ENCODE data around the gene KCNIP2. TPM values are rescaled to one million over a fixed set of nuclear protein-coding genes. Genes with fewer than 3 reads are reported as not detected.

KCNIP2 gene
- 0.12 and 0.59 TPM in 2 replicates for total RNA-seq (2014; rRNA removed; shearing (Covaris generic))

DNA sequence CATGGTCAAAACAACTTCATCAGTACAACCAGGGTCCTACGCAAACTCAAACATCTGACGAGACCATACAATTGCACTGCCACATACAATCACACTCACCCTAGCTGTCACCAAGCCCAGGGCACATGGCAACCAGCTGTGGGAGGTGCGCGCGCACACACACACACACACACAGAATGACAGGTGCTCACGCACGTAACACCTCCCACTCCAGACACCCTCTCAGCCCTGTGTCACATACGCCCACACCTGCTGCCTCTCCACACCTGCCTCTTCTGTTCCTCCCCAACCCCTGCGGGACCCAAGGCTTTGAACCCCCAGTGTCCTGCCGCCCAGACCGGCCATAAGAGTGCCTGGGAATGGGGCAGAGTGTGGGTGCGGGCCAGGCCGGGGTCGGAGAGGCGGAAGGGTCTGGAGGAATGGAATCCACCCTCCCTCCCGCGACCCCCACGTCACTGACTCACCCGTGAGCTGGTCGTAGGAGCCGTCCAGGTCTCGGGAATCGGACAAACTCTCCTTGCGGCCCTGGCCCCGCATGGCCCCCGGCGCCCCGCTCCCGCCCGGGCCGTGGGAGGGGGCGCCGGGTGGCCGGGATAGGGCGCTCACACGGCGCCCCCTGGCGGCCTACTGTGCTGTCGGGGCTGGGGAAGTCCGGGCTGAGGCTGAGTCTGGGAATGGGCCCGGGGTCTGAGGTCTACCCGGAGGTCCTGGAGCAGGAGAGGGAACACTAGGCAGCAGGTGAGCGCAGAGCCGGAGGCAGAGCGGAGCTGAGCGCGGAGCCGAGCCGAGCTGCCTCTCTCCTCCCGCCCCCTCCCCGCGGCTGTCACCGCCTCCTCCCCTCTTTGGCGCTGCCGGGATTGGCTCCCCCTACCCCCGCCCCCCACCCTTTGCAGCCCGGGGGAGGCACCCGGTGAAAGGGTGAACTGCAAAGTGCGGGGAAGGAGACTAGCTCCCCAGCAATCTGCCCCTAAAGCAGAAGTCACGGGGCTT, at the start of gene KCNIP2:
KCNIP2 (minus strand) TSS at position 769 of the 990 bp plus-strand sequence; CDS start at position 537, 232 bp downstream.
- no peak for DNase-seq (ENCODE audit: low read depth)

DNA sequence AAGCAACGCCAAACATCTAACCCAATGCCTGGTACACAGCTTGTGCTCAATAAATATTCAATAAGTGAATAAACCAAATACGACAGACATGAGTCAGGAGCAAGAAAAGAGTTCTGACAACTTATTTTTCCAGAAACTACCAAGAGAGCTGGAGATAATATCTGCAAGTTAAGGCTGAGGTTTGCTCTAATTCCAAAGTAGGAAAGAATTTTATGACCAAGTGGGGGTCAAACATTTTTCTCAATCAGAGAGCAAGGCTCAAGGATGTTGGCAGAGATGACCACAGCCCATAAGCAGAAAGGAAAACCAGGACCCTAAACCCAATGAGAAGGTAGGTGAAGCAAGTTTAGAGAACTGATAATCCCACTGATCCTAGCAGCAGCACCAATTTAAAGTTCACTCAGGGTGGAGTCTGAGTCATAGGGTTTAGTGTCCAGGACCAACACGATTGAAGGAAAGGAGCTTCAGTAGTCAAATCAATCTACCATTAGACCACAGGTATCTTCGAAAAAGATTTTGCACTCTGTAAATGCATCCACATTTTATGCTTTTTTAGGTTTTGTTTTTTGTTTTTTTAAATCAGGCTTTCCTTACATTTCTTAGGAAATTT, 49.3 kb upstream of the KCNIP2 start:
- DNase-seq (ENCODE audit: low read depth): peak; percentile 2

GRCh38 chr10:101889256-101890210, 45.9 kb upstream of the KCNIP2 start:
- peak; percentile 61 for DNase-seq (ENCODE audit: low read depth)

GRCh38 chr10:101888251-101888949, 44.8 kb upstream of the KCNIP2 start:
- DNase-seq (ENCODE audit: low read depth): no peak

DNA sequence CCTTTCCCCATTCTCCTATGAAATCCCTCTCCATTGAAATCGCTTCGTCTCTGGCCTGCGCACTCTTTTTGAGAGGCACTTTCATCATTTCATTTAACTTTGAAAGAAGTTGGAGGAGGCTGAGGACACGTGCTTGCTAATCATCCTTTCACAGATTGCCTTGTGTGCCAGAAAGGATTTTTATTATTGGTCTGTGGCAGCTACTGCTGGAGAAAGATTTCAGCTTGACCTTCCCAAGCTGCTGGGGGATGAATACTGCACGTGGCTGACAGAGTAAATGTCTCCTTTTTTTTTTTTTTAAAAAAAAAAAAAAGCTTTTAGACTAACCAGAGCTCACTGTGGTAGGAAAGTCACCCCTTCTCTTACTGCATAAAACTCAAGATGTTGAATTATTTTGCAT, 44.2 kb upstream of the KCNIP2 start:
- DNase-seq (ENCODE audit: low read depth): no peak

DNA sequence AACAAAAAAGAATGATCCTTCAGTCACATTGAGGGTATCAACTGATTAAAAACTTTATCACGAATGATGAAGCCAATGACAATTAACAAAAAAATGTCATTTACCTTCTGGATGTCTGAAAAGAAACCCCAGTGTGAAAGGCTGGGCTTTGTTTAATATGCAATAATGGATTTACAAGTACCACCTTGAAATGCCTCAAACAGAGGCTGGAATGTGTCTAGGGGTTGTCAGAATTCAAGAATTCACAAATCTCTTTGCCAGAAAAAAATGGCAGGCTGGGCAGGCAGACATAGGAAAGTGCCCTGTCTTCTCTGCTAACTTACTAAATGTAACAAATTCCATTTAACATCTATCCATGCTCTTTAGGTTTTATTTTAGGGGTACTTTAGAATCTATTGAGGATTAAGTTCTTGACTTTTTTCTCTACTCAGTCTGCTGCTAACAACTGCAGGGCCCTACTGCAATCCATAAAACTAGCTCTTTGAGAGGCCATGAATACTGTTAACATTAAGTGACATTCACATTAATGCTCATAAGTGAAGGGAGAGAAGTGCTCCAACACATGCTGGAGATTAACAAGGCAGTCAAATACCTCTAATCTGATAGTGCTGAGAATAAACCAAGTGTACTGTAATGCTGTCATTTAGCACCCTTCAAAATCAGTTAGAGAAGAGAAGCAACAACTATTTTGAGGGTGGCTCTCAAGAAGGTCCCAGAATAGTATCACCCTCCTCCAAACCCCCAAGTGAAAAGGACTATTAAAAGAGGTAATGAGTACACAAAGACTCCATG, 43.1 kb upstream of the KCNIP2 start:
- no peak for DNase-seq (ENCODE audit: low read depth)

DNA sequence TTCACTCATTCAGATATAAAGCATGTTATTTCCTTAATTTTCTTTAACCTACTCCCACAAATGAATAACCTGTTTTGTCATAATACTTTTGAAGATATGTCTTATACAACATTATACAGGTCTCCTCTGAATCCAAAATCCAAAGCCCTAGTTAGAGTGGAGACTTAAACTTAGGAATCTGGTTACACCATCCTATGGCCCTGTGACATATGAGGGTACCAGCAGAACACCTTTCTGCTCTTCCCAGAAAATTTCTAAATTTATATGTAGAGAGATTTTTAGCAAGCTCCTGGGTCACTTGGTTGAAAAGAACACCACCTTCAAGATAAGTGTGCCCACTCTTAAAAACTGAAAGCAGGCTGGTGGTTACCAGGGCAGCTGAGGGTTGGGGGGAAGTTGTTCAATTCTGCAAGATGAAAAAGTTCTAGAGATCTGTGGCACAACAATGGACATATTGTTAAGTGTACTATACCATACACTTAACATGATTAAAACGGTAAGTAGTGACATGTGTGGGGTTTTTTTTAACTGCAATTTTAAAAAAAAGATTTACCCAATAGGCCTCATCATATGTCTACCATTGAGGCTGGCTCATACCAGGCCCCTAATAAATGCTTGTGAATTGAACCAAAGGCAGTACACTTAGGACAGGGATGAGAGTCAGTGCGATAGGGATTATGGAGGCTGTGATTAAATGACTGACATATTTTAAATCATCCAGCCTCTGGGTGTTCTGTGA, 37.6 kb upstream of the KCNIP2 start:
- DNase-seq (ENCODE audit: low read depth): no peak

DNA sequence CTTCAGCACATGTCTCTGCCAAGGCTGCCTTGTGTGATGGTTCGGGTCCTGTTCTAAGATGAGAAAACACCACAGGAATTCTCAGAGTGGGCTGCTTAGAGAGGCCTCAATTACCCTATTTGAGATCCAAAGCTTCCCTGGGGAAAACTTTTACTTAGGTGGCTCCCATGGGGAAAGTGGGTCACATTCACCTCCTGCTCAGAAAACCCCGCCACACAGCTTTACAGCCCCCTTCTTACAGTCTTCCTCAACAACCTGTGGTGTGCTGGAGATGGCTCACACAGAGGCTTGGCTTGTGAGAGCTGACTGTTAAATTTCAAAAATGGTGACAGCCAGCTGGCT, 36.6 kb upstream of the KCNIP2 start:
- DNase-seq (ENCODE audit: low read depth): no peak

GRCh38 chr10:101879456-101880231, 36.0 kb upstream of the KCNIP2 start:
- peak; percentile 29 for DNase-seq (ENCODE audit: low read depth)

- no peak for DNase-seq (ENCODE audit: low read depth)
Measured at GRCh38 chr10:101878869-101879268, 35.3 kb upstream of the KCNIP2 start.

DNA sequence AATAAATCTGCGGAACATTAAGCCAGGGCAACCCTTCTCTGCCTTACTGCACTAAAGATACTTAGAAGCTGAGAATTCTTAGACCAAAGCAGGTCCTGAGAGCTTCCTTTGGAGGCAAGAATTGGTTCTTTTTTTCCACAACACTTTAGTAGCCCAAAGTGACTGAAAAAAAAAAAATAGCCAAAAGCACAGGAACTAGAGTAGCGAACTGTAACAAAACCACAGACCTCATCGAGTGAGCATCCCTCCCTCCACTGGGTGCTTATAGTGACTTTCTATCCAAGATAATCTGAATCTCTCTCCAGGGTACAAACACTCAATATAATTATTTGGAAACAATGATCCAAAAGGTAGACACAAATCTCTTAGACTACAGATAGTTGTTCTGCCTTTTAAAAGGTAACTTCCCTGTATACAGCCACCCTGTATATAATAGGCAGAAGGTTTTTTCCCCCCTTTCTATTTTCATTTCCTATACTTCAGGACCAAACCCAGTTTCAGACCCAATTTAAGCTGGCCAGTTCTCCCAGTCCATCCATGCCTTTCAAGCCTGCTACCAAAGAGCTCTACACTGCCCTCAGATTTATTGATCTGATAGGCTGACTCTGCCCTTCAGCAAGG, 31.6 kb upstream of the KCNIP2 start:
- DNase-seq (ENCODE audit: low read depth): no peak

- no peak for DNase-seq (ENCODE audit: low read depth)
Measured at GRCh38 chr10:101874252-101874651, 30.7 kb upstream of the KCNIP2 start.

DNA sequence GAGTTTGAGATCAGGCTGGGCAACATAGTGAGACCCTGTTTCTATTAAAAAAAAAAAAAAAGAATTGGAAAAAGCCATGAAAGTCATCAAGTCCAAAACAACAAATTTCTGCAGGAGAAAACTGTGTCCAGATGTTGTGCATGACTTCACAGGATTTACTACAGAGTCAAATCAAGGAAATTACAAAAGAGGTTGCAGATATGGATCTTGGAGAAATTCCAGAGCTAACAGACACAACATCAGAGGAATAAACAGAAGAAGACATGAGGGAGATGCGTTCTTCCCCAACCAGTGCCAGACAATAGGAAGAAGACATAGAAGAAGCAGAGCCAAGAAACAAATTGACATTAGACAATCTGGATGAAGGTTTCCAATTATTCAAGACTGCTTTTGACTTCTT, 24.3 kb upstream of the KCNIP2 start:
- peak; percentile 11 for DNase-seq (ENCODE audit: low read depth)

DNA sequence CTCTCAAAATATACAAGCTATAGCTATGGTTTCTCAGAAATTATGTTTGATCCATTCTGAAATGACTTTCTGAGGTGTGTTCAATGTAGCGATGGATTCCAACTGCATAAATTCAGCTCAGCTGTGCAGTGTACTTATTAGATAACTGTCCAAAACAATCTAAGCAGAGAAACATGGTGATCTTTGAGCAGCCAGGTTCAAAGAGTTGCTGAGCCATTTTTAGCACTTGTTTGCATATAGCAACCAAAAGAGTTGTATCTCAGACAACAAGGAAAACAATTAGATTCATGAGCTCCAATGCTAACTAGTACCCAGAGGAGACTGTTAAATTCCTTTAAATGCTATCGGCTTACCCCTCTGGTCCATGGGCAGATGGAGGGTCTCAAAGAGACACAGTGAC, 15.9 kb upstream of the KCNIP2 start:
- DNase-seq (ENCODE audit: low read depth): no peak

GRCh38 chr10:101858723-101859500, 15.3 kb upstream of the KCNIP2 start:
- DNase-seq (ENCODE audit: low read depth): no peak

DNA sequence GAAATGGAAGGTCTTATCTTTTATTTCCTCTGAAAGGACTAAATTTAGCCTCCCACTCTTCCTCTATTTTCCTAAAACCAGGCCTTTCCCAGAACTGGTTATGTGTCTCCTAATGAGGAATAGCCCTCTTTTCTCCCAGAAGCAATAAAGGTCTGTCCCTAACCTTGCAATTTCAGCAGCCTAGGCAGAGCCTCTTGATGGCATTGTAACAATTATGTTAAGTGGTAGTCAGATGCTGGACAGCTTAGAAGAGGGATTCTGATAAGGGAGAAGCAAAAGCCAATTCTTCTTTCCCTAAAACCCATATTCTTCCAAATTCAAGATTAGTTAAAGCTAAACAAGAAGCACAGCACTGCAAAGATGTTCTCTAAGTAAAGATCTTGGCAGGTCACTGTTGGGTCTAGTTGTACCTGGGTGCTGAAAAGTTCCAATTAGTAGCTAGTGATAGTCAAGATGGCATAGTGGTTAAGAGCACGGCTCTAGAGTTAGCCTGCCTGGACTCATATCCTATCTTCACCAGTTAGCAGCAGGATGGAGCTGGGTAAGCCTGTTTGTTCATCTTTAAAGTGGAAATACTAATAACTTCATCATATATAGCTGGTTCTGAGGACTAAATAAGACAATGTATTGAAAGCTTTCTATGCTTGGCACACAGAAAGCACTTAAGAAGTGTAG, 14.3 kb upstream of the KCNIP2 start:
- DNase-seq (ENCODE audit: low read depth): no peak

DNA sequence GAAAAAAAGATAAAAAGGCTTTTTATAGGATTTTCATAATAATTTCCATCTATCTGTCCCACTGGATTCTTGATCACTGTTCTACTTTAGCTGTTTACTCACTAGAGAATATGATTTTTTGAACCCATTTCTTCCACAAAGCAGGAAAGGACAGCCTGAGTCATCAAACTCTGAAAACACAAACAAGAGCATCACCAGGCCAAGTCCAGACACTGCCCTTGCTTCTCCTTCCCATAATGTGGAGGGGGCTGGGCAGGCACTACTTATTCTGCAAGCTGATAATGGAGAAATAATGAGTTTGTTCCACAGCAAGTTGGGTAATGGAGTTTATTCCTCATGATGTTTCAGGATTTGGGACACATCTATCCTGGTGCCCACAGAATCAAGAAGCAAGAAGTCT, 13.0 kb upstream of the KCNIP2 start:
- DNase-seq (ENCODE audit: low read depth): no peak

Measured in RPMI7951 (cell line).